GM12872 (cell line): ENCODE measurements around the gene FFAR1.

Experiments used
- TF ChIP-seq, protein P1 (sequence below): IDR thresholded peaks from 3 replicates; pipeline ENCODE4 v1.5.1; 2011; ENCODE audit warnings: low read depth, mild to moderate bottlenecking, low read length, moderate library complexity; ENCODE audit not compliant: insufficient read depth

Gene FFAR1

DNA sequence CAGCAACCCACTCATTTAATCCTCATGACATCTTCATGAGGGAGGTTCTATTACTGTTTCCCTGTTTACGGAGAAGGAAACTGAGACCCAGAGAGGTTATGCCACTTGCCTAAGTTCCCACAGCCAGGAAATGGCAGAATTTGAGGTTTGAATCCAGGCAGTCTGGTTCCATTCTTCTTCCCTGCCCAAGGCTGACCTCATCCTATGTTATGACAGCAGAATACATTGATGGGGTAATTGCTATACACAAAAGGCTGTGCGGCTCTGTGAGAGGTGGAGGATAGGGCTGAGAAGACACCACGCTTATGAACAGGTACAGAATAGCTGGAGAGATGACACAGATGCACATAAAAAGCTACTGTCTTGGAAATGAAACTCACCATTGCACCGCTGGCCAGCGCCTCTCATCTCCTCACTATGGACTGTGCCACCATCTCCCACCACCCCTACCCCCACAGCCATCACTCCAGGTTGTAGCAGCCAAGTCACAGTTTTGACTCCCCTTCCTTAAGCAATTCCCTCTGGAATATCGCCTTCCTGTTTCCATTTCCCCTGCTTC, 44.3 kb upstream of the FFAR1 start:
- TF ChIP-seq, protein P1, sequence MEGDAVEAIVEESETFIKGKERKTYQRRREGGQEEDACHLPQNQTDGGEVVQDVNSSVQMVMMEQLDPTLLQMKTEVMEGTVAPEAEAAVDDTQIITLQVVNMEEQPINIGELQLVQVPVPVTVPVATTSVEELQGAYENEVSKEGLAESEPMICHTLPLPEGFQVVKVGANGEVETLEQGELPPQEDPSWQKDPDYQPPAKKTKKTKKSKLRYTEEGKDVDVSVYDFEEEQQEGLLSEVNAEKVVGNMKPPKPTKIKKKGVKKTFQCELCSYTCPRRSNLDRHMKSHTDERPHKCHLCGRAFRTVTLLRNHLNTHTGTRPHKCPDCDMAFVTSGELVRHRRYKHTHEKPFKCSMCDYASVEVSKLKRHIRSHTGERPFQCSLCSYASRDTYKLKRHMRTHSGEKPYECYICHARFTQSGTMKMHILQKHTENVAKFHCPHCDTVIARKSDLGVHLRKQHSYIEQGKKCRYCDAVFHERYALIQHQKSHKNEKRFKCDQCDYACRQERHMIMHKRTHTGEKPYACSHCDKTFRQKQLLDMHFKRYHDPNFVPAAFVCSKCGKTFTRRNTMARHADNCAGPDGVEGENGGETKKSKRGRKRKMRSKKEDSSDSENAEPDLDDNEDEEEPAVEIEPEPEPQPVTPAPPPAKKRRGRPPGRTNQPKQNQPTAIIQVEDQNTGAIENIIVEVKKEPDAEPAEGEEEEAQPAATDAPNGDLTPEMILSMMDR, result no peak

DNA sequence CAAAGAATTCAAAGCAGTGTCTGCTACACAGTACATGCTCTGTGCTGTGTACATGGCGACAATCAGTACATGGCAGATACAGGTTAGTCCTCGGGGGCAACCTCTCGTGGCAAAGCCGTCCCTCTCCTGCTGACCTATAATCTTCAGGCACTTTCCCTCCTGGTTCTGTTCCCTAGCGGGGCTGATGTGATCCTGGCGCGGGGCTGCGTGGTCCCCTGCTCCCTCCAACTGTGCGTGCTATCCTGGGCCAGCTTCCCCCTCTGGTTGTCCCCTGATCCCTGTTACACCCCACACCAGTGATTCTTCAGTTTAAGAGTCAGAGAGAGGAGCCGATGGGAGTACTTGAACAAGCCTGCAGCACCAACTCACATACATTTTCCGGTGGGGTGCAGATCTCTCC, 43.7 kb upstream of the FFAR1 start:
- TF ChIP-seq, protein P1, result no peak

DNA sequence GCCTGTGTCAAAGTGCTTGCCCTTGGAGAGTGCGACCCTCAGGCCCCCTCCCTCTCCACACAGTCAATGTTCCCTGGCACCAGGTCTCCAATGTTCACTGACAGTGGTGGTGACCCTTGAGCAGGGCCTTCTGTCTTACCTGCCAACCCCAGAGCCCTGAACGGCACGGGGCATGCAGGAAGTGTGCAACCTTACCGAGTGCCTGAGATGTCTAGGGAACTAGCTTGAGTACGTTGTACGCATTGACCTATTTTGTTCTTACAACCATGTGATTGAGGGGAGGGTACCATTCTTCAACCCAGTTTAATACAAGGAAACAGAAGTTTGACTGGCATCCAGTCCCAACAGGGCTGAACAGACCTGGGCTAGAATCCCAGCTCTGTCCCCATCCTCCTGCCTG, 42.5 kb upstream of the FFAR1 start:
- TF ChIP-seq, protein P1, result no peak

GRCh38 chr19:35306473-35307246, 41.0 kb upstream of the FFAR1 start:
- TF ChIP-seq, protein P1, result peak; percentile 74

- TF ChIP-seq, protein P1, result no peak
These were observed 39.8 kb upstream of the FFAR1 start for GRCh38 chr19:35307931-35308330.

- TF ChIP-seq, protein P1, result no peak
These were observed 38.8 kb upstream of the FFAR1 start for GRCh38 chr19:35308910-35309309.

DNA sequence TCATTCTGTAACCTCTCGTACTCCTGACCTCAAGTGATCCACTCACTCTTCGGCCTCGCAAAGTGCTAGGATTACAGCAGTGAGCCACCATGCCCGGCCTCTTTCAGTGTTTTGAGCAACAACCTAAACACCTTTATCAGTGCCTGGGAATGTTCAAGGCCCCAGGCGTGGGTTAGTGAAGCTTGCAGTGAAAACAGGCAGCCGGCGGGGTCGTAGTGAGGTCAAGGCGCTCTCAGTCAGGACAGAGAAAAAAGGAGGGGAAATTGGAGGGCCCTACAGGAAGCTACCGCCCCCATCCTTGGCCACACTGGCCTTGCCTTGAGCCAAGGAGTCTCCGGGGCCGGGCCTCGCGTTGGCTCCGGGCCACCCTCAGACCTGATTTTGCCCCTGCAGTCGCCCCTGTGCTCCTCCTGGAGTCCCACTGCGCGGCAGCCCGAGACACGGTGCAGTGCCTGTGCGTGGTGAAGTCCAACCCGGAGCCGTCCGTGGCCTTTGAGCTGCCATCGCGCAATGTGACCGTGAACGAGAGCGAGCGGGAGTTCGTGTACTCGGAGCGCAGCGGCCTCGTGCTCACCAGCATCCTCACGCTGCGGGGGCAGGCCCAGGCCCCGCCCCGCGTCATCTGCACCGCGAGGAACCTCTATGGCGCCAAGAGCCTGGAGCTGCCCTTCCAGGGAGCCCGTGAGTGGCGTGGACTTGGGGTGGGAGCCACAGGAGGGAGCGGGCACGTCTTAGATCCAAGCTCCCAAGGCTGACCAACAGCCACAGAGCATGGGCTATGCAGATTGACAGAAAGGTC, 38.0 kb upstream of the FFAR1 start:
- TF ChIP-seq, protein P1, result no peak
